ENCODE data around the gene TSPAN10. TPM values are rescaled to one million over a fixed set of nuclear protein-coding genes. Genes with fewer than 3 reads are reported as not detected.
"Not testable (repeated sequence)": the region's sequence is repeated elsewhere in the genome, so short reads cannot be mapped to it uniquely, and the experiment has no call there.

The TSPAN10 gene
- total RNA-seq, 1 experiment from 2014 or later: 3.5 TPM

DNA sequence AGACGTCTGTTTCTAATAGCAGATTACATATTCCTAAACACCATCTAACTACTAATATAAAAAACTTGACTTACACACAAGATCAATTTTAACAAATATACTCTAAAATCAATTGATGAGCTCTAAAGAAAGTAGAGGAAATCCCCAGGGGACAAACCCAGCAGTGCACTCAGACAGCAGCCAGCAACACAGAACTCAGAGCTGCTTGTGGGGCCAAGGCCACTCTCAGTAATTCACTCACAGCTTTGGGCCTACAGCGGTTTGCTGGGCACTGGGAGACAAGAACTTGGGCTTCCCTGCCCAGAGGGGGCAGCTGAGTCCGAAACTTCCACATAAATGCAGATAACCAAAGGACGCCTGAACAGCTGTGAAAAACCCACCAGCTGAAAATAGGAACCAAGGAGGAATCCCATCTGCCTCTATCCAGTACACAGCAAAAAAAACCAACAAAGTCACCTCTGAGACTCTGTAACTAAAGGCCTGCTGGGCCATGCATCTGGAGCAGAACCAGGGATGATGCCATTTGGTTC is 21.5 kb upstream of the TSPAN10 start:
- Histone ChIP-seq H3K4me1 (ENCODE audit: insufficient read depth, low read length) (no peaks in the 10 kb centered on the region), H3K4me2 (ENCODE audit: low read length) (no peak overlapping the region), H2AFZ (ENCODE audit: low read length) (no peak overlapping the region), H3K27ac (ENCODE audit: low read length) (no peak overlapping the region), H3K9me2 (replicated peaks; ENCODE audit: low read length) (no peaks in the 10 kb centered on the region), H3K9ac (ENCODE audit: low read length) (no peak overlapping the region), H3K4me3 (ENCODE audit: low read length) (no peak overlapping the region), H3K36me3 (ENCODE audit: low read depth, low read length) (peaks cover 45% of the 10 kb centered on the region), H3F3A (ENCODE audit: low read length, unreplicated experiment) (no peaks in the 10 kb centered on the region), H3K79me2 (ENCODE audit: low read length) (peaks cover 69% of the 10 kb centered on the region), H3K9me3 (ENCODE audit: low read length) (no peaks in the 10 kb centered on the region), H4K20me1 (ENCODE audit: low read length) (peaks cover 45% of the 10 kb centered on the region), H3K27me3 (ENCODE audit: low read length) (no peaks in the 10 kb centered on the region)
- POLR2A ChIA-PET (ENCODE audit: unreplicated experiment): no interaction called here
- TF ChIP-seq, protein P1, sequence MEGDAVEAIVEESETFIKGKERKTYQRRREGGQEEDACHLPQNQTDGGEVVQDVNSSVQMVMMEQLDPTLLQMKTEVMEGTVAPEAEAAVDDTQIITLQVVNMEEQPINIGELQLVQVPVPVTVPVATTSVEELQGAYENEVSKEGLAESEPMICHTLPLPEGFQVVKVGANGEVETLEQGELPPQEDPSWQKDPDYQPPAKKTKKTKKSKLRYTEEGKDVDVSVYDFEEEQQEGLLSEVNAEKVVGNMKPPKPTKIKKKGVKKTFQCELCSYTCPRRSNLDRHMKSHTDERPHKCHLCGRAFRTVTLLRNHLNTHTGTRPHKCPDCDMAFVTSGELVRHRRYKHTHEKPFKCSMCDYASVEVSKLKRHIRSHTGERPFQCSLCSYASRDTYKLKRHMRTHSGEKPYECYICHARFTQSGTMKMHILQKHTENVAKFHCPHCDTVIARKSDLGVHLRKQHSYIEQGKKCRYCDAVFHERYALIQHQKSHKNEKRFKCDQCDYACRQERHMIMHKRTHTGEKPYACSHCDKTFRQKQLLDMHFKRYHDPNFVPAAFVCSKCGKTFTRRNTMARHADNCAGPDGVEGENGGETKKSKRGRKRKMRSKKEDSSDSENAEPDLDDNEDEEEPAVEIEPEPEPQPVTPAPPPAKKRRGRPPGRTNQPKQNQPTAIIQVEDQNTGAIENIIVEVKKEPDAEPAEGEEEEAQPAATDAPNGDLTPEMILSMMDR (conservative IDR thresholded peaks at IDR 0.05; ENCODE audit: low read depth, low read length): no peak
- TF ChIP-seq EZH2phosphoT487 (IDR thresholded peaks at IDR 0.05; ENCODE audit: borderline replicate concordance, low read length) (no peak), EZH2 (IDR thresholded peaks at IDR 0.05; ENCODE audit: low read length, unreplicated experiment) (no peak)
- no peak for DNase-seq
- BruUV-seq (replicated peaks): no TSS peak
- CTCF ChIA-PET: no interaction called here
- intact Hi-C loops (cut with micrococcal nuclease): no loop called here
- no peak for ATAC-seq

DNA sequence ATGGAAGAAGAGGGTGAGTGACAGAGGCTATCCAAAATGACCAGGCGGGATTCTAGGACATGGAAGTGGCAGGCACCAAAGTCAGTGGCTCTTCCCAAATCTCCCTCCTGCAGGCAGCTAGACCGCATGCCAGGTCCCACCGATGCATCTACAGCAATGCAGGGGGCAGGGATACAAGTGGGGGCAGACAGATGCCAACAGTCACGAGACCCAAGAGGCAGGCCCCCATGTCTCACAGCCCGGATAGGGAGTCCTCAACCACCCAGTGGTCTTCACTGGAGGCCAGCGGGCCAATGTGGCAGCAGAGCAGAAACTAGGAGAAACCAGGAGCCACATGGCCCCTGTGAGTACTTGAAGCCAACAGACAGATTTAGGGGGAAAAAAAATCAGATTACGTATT is 20.1 kb upstream of the TSPAN10 start:
- Histone ChIP-seq H3K9me2 (replicated peaks; ENCODE audit: low read length) (no peaks in the 10 kb centered on the region), H4K20me1 (ENCODE audit: low read length) (peaks cover 57% of the 10 kb centered on the region), H3K9me3 (ENCODE audit: low read length) (no peaks in the 10 kb centered on the region), H3K36me3 (ENCODE audit: low read depth, low read length) (peaks cover 59% of the 10 kb centered on the region), H3K9ac (ENCODE audit: low read length) (no peak overlapping the region), H3K27ac (ENCODE audit: low read length) (no peak overlapping the region), H3K4me3 (ENCODE audit: low read length) (no peak overlapping the region), H3K4me1 (ENCODE audit: insufficient read depth, low read length) (no peaks in the 10 kb centered on the region), H3K4me2 (ENCODE audit: low read length) (no peak overlapping the region), H2AFZ (ENCODE audit: low read length) (no peak overlapping the region), H3K27me3 (ENCODE audit: low read length) (no peaks in the 10 kb centered on the region), H3K79me2 (ENCODE audit: low read length) (peaks cover 81% of the 10 kb centered on the region), H3F3A (ENCODE audit: low read length, unreplicated experiment) (no peaks in the 10 kb centered on the region)
- intact Hi-C loops (cut with micrococcal nuclease): no loop called here
- ATAC-seq (no peak), DNase-seq (no peak)
- ChIA-PET CTCF (no interaction called here), POLR2A (ENCODE audit: unreplicated experiment) (no interaction called here)
- no peak for TF ChIP-seq EZH2 (IDR thresholded peaks at IDR 0.05; ENCODE audit: low read length, unreplicated experiment)
- TF ChIP-seq EZH2phosphoT487 (IDR thresholded peaks at IDR 0.05; ENCODE audit: borderline replicate concordance, low read length): no peak
- TF ChIP-seq, protein P1 (conservative IDR thresholded peaks at IDR 0.05; ENCODE audit: low read depth, low read length): no peak
- BruUV-seq (replicated peaks): no TSS peak

DNA sequence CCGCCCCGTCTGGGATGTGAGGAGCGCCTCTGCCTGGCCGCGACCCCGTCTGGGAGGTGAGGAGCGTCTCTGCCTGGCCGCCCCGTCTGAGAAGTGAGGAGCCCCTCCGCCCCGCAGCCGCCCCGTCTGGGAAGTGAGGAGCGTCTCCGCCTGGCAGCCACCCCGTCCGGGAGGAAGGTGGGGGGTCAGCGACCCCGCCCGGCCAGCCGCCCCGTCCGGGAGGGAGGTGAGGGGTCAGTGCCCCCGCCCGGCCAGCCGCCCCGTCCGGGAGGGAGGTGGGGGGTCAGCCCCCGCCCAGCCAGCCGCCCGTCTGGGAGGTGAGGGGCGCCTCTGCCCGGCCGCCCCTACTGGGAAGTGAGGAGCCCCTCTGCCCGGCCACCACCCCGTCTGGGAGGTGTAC is 18.7 kb upstream of the TSPAN10 start:
- CTCF ChIA-PET; H2AFZ ChIP-seq (ENCODE audit: low read length); H3K4me1 ChIP-seq (ENCODE audit: insufficient read depth, low read length); H3K9me3 ChIP-seq (ENCODE audit: low read length); DNase-seq; intact Hi-C loops (cut with micrococcal nuclease); H3K4me2 ChIP-seq (ENCODE audit: low read length); H3K4me3 ChIP-seq (ENCODE audit: low read length); H3K9ac ChIP-seq (ENCODE audit: low read length); POLR2A ChIA-PET (ENCODE audit: unreplicated experiment); H3F3A ChIP-seq (ENCODE audit: low read length, unreplicated experiment); H3K9me2 ChIP-seq (replicated peaks; ENCODE audit: low read length); ATAC-seq; H3K27ac ChIP-seq (ENCODE audit: low read length); BruUV-seq (replicated peaks); H3K27me3 ChIP-seq (ENCODE audit: low read length): not testable (repeated sequence)
- peaks cover 49% of the 10 kb centered on the region for H4K20me1 ChIP-seq (ENCODE audit: low read length)
- peaks cover 60% of the 10 kb centered on the region for H3K36me3 ChIP-seq (ENCODE audit: low read depth, low read length)
- H3K79me2 ChIP-seq (ENCODE audit: low read length): peaks cover 79% of the 10 kb centered on the region

Measured in PC-3 (cell line).